T-helper 2 cell (primary cell): ENCODE measurements around the gene SFXN4.
"Not testable (repeated sequence)": the region's sequence is repeated elsewhere in the genome, so short reads cannot be mapped to it uniquely, and the experiment has no call there.

Experiments used
- DNase-seq, 5 experiments: peaks; one replicate each; pipeline versions ENCODE4 v3.0.0 to v3.0.0-alpha.2; 2012 to 2022

Gene SFXN4

DNA sequence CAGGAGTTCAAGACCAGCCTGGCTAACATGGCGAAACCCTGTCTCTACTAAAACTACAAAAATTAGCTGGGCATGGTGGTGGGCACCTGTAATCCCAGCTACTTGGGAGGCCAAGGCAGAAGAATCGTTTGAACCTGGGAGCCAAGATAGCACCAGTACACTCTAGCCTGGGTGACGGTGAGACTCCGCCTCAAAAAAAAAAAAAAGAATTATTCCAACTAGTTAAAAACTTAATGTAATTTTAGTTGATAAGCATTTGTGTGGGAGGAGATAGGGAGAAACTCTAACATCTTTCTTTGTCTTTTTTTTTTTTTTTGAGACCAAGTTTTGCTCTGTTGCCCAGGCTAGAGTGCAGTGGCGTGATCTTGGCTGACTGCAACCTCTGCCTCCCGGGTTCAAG lies 58.4 kb downstream of the SFXN4 start:
- DNase-seq = not testable (repeated sequence)

- not testable (repeated sequence) for DNase-seq
These were observed 59.6 kb downstream of the SFXN4 start for GRCh38 chr10:119105899-119106298.

- no peak for DNase-seq
These were observed 60.4 kb downstream of the SFXN4 start for GRCh38 chr10:119105155-119105554.

- DNase-seq = no peak
These were observed 60.9 kb downstream of the SFXN4 start for GRCh38 chr10:119104654-119105015.

DNA sequence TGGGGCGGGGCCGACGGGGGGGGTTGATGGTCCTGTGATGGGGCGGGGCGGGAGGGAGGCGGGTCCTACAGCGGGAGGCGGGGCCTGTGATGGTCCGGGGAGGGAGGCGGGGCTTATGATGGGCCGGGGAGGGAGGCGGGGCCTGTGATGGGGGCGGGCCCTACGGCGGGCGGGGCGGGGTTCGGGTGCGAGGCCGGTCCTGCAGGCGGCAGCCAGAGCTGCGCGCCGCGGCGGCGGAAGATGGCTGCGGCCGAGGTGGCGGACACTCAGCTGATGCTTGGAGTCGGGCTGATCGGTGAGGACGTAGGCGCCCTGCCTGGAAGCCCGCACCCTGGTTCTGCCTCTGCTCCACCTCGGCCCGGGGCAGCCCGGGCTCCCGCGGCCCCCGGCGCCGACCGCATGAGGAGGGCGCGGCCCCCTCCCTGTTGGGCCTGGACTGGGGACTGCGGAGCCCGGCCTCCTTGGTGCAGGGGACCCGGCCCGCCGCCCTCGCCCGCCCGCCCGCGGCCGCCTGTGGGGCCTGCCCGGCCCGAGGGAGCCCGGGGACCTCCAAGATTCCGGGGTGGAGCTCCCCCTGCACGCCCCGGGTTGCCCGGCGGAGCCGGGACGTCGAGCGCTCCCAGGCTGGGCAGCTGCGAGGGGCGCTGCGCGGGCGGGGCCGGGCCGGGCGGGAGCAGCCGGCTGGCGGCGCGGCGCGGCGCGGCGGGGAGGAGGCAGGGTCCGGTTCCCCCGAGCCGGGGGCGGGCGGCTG lies 61.4 kb downstream of the SFXN4 start, which contains the start of gene DENND10:
Gene DENND10 (plus strand): TSS at position 211 of the 751 bp plus-strand sequence. CDS start 30 bp downstream, at position 241.
- DNase-seq = peak; percentile 58 to 81 (median 68)

GRCh38 chr10:119103241-119103902 lies 62.1 kb downstream of the SFXN4 start:
- DNase-seq = peak in 1 of 5 experiments; percentile 17

- no peak for DNase-seq
These were observed 64.0 kb downstream of the SFXN4 start for GRCh38 chr10:119101366-119102098.

- peak in 1 of 5 experiments; percentile 34 for DNase-seq
These were observed 64.9 kb downstream of the SFXN4 start for GRCh38 chr10:119100434-119101238.

- no peak for DNase-seq
These were observed 66.9 kb downstream of the SFXN4 start for GRCh38 chr10:119098576-119098975.

- DNase-seq = not testable (repeated sequence)
These were observed 68.7 kb downstream of the SFXN4 start for GRCh38 chr10:119096641-119097415.

DNA sequence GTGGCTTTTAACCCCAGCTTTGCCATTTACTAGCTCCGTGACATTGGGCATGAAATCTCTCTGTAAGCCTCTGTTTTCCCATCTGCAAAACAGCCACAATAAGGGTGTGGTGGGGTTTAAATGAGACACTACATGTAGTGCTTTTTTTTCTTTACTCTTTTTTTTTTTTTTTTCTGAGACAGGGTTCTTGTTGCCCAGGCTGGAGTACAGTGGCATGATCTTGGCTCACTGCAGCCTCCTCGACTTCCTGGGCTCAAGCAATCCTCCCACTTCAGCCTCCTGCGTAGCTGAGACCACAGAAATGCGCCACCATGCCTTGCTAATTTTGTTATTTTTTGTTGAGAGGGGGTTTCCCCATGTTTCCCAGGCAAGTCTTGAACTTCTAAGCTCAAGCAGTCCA lies 69.9 kb downstream of the SFXN4 start:
- peak in 1 of 5 experiments; percentile 68 for DNase-seq

GRCh38 chr10:119090968-119091367 lies 74.5 kb downstream of the SFXN4 start:
- peak in 3 of 5 experiments; percentile 30 to 96 (median 72) for DNase-seq
